SU-DHL-6 (cell line): ENCODE results near the gene ORC1.
A peak's percentile ranks its signal among the peaks of the same experiment; 100 is the strongest.

Experiments
- H2AFZ ChIP-seq: fragments of 200-600 bp; sonication (generic); 2 replicates; pipeline ENCODE4 v1.6.1; 2014; ENCODE audit warnings: low read depth, mild to moderate bottlenecking, moderate library complexity, mixed read lengths, antibody characterized with exemption, low read length; ENCODE audit not compliant: severe bottlenecking
- H3F3A ChIP-seq: fragments of 200-600 bp; shearing (Covaris generic); 2 replicates; pipeline ENCODE4 v1.6.0; 2016; ENCODE audit warnings: antibody characterized with exemption, mild to moderate bottlenecking; ENCODE audit not compliant: insufficient read depth
- H3K27ac ChIP-seq: fragments of 200-600 bp; sonication (generic); 2 replicates; pipeline ENCODE4 v1.5.1; 2016; ENCODE audit warnings: low read depth, mild to moderate bottlenecking, low read length, moderate library complexity, mixed read lengths
- H3K27me3 ChIP-seq: fragments of 200-600 bp; sonication (generic), shearing (Covaris generic); 2 replicates; pipeline ENCODE4 v1.6.0; 2014; ENCODE audit warnings: mild to moderate bottlenecking, low read length
- H3K36me3 ChIP-seq: fragments of 200-600 bp; sonication (generic); 2 replicates; pipeline ENCODE4 v1.6.1; 2014; ENCODE audit warnings: mild to moderate bottlenecking, low read length, mixed read lengths
- H3K4me2 ChIP-seq: fragments of 300-600, 200-600 bp; shearing (Covaris generic), sonication (generic); 2 replicates; pipeline ENCODE4 v1.6.0; 2014; ENCODE audit warnings: low read length, low read depth, mild to moderate bottlenecking; ENCODE audit not compliant: poor library complexity, severe bottlenecking
- H3K4me3 ChIP-seq: fragments of 200-600 bp; sonication (generic); 2 replicates; pipeline ENCODE4 v1.5.1; 2014; ENCODE audit warnings: antibody characterized with exemption, low read length, mild to moderate bottlenecking, mixed read lengths; ENCODE audit not compliant: insufficient read depth, poor library complexity, severe bottlenecking
- H3K79me2 ChIP-seq: fragments of 200-600 bp; sonication (generic); 2 replicates; pipeline ENCODE4 v1.6.1; 2014; ENCODE audit warnings: mild to moderate bottlenecking, low read length, moderate library complexity; ENCODE audit not compliant: insufficient read depth
- H3K9ac ChIP-seq: fragments of 200-600 bp; sonication (generic); 2 replicates; pipeline ENCODE4 v1.7.0; 2014; ENCODE audit warnings: mild to moderate bottlenecking, low read length
- H3K9me2 ChIP-seq: fragments of 200-600 bp; sonication (generic); replicated peaks from 2 replicates; pipeline ENCODE4 v1.6.1; 2014; ENCODE audit warnings: low read length; ENCODE audit not compliant: insufficient read depth
- H3K9me3 ChIP-seq: fragments of 200-600 bp; sonication (generic); 2 replicates; pipeline ENCODE4 v1.6.1; 2014; ENCODE audit warnings: low read length, mixed read lengths; ENCODE audit not compliant: insufficient read depth
- H4K20me1 ChIP-seq: fragments of 200-600 bp; sonication (generic); 2 replicates; pipeline ENCODE4 v1.6.1; 2014; ENCODE audit warnings: low read depth, mild to moderate bottlenecking, antibody characterized with exemption, low read length, moderate library complexity, mixed read lengths
- EZH2phosphoT487 ChIP-seq: fragments of 200-600 bp; sonication (generic), shearing (Covaris generic); conservative IDR thresholded peaks from 2 replicates; pipeline ENCODE4 v1.6.1; 2018; ENCODE audit warnings: mild to moderate bottlenecking, antibody characterized with exemption, low read length, moderate library complexity, mixed read lengths
- TF ChIP-seq, protein P1 (sequence below): fragments of 200-600 bp; sonication (generic); IDR thresholded peaks from one replicate; pipeline ENCODE4 v1.5.1; 2017; ENCODE audit warnings: antibody characterized with exemption, mild to moderate bottlenecking, low read length, moderate library complexity; ENCODE audit not compliant: insufficient read depth, poor library complexity, severe bottlenecking

ORC1 gene

DNA sequence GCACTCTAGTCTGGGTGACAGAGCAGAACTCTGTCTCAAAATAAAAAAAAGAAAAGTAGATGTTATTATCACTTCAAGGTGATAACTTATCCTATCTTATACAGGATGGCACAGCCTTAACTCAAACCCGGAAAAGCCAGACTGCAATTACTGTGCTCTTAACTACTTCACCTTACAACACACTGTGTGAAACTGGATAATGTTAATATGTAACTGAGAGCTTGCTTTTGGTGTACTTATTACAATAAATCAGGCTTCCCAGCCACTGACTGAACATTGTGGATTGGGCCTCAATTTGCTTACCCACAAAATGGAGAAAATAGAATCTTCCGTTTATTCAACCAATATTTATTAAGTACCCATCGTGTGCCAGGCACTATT, 1.4 kb downstream of the ORC1 start:
- Histone ChIP-seq H4K20me1 (no peaks in the 10 kb centered on the region), H3K79me2 (peaks cover 70% of the 10 kb centered on the region), H3K9me3 (no peaks in the 10 kb centered on the region), H3K9me2 (no peaks in the 10 kb centered on the region), H2AFZ (no peak overlapping the region), H3K27me3 (no peaks in the 10 kb centered on the region), H3K27ac (peak overlapping the region; percentile 78), H3K4me3 (peak overlapping the region; percentile 89), H3F3A (peaks cover 9% of the 10 kb centered on the region; the same call in 1 of the 2 replicates), H3K4me2 (peak overlapping the region; percentile 84), H3K9ac (peak overlapping the region; percentile 85), H3K36me3 (peaks cover 26% of the 10 kb centered on the region)
- TF ChIP-seq, protein P1, sequence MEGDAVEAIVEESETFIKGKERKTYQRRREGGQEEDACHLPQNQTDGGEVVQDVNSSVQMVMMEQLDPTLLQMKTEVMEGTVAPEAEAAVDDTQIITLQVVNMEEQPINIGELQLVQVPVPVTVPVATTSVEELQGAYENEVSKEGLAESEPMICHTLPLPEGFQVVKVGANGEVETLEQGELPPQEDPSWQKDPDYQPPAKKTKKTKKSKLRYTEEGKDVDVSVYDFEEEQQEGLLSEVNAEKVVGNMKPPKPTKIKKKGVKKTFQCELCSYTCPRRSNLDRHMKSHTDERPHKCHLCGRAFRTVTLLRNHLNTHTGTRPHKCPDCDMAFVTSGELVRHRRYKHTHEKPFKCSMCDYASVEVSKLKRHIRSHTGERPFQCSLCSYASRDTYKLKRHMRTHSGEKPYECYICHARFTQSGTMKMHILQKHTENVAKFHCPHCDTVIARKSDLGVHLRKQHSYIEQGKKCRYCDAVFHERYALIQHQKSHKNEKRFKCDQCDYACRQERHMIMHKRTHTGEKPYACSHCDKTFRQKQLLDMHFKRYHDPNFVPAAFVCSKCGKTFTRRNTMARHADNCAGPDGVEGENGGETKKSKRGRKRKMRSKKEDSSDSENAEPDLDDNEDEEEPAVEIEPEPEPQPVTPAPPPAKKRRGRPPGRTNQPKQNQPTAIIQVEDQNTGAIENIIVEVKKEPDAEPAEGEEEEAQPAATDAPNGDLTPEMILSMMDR: no peak
- no peak for TF ChIP-seq EZH2phosphoT487

DNA sequence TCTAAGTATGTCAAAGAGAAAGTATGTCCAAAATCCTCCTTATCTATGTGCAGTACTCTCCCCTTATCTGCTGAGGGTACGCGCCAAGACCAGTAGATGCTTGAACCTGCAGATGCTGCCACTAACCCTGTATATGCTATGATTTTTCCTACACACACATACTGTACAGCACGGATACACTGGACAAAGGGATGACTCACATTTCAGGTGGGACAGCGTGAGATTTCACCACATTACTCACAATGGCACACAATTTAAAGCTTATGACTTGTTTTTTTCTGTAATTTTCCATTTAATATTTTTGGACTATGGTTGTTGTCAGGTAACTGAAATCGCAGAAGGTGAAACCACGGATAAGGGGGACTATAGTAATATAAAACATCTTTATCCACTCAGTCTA, 4.1 kb downstream of the ORC1 start:
- TF ChIP-seq EZH2phosphoT487: no peak
- TF ChIP-seq, protein P1: no peak
- Histone ChIP-seq H3K36me3 (peaks cover 28% of the 10 kb centered on the region), H3K9ac (no peak overlapping the region), H2AFZ (no peak overlapping the region), H3K27ac (no peak overlapping the region), H3K4me3 (no peak overlapping the region), H4K20me1 (0 out of 2 replicates have a peak, but pooled peaks cover under 1% of the 10 kb centered on the region), H3F3A (peaks cover 5% of the 10 kb centered on the region; the same call in 1 of the 2 replicates), H3K4me2 (no peak overlapping the region), H3K79me2 (peaks cover 49% of the 10 kb centered on the region), H3K9me2 (no peaks in the 10 kb centered on the region), H3K27me3 (no peaks in the 10 kb centered on the region), H3K9me3 (no peaks in the 10 kb centered on the region)

DNA sequence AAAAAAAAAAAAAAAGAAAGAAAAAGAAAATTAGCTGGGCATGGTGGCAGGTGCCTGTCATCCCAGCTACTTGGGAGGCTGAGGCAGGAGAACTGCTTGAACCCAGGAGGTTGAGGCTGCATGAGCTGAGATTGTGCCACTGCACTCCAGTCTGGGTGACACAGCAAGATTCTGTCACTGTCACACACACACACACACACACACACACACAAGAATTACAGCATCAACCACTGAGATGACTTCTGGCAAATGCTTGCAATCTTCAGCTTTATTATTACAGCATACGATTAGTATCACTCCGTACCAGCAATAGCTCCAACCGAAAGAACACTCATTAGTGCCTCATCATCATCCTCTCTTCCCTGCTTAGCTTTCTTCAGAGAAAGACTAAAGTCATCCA, 4.6 kb downstream of the ORC1 start:
- H3K9ac ChIP-seq: no peak overlapping the region
- H2AFZ ChIP-seq: no peak overlapping the region
- H3K9me2 ChIP-seq: no peaks in the 10 kb centered on the region
- H3K4me3 ChIP-seq: no peak overlapping the region
- H4K20me1 ChIP-seq: 0 out of 2 replicates have a peak, but pooled peaks cover 3% of the 10 kb centered on the region
- peaks cover 32% of the 10 kb centered on the region for H3K36me3 ChIP-seq
- no peaks in the 10 kb centered on the region for H3K27me3 ChIP-seq
- H3K27ac ChIP-seq: no peak overlapping the region
- H3K9me3 ChIP-seq: no peaks in the 10 kb centered on the region
- no peak overlapping the region for H3K4me2 ChIP-seq
- peaks cover 47% of the 10 kb centered on the region for H3K79me2 ChIP-seq
- H3F3A ChIP-seq: 0 out of 2 replicates have a peak, but pooled peaks cover 5% of the 10 kb centered on the region
- no peak for TF ChIP-seq EZH2phosphoT487
- TF ChIP-seq, protein P1: no peak

DNA sequence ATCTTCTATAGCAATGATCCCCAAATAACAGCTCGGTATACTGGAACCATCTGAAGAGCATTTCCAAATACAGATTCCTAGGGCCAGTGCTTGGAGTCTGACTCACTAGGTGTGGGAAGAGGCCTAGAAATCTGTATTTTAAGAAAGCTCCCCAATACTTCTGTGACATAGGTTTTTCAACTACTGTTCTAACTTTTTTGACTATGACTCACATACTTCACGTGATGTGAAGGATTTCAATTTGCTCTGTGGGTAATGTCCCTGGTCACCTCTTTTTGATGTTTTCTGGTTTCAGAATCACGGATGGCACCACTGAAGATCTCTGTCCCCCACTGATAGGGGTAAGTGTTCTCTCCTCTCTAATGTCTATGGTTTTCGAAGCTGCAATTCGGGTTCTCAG, 11.0 kb downstream of the ORC1 start:
- TF ChIP-seq, protein P1: no peak
- no peak for TF ChIP-seq EZH2phosphoT487
- Histone ChIP-seq H3K4me2 (no peak overlapping the region), H3F3A (no peaks in the 10 kb centered on the region), H3K27ac (no peak overlapping the region), H3K36me3 (peaks cover 40% of the 10 kb centered on the region), H3K9me3 (no peaks in the 10 kb centered on the region), H2AFZ (no peak overlapping the region), H4K20me1 (0 out of 2 replicates have a peak, but pooled peaks cover 3% of the 10 kb centered on the region), H3K27me3 (no peaks in the 10 kb centered on the region), H3K79me2 (peaks cover 7% of the 10 kb centered on the region; the same call in 1 of the 2 replicates), H3K4me3 (no peak overlapping the region), H3K9me2 (no peaks in the 10 kb centered on the region), H3K9ac (no peak overlapping the region)
